ENCODE measurements around the gene PTP4A2.

Gene PTP4A2

DNA sequence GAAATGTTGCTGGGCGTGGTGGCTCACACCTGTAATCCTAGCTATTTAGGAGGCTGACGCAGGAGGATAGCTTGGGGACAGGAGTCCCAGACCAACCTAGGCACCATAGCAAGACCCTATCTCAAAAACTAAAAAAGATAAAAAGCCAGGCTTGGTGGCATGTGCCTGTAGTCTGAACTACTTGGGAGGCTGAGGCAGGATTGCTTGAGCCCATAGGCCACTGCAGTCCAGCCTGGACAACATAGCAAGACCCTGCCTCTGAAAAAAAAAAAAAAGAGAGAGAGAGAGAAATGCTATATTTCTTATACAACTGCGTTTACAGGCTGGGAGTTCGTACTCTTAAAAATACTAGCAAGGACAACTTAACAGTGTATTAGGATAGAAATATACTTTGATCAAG, 76.1 kb downstream of the PTP4A2 start:
- DNase-seq, result no peak

DNA sequence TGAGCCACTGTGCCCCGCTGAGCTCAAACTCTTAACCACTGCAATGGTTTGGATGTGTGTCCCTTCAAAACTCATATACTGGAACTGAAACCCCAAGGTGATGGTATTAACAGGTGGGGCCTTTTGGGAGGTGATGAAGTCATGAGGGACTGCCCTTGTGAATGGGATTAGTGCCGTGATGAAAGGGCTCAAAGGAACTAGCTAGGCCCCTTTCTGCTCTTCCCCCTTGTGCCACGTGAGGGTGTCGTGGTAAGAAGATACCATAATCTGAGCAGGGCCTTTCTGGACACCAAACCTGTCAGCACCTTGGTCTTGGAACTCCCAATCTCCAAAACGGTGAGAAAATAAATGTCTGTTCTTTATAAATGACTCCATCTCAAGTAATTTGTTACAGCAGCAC, 76.8 kb downstream of the PTP4A2 start:
- DNase-seq, result no peak

DNA sequence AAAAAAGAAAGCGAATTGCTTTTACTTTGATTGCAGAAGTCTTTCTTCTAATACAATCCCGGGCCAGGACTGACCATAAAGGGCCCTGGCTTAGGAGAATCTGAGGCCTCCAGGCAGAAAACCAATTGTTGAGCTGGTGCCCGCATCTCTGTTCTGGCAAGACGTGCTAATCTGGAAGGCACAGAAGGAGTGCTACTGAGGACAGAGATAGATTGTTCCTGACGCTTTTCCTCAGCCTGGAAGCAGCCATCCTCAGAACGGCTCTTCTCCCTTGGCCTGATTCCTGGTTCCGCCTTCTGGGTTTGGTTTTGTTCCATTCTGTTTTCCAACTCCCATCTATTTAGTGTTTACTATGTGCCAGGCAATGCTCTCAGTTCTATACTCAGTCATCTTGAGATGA, 77.6 kb downstream of the PTP4A2 start:
- peak in 1 of 51 donors; percentile 11 for DNase-seq

DNA sequence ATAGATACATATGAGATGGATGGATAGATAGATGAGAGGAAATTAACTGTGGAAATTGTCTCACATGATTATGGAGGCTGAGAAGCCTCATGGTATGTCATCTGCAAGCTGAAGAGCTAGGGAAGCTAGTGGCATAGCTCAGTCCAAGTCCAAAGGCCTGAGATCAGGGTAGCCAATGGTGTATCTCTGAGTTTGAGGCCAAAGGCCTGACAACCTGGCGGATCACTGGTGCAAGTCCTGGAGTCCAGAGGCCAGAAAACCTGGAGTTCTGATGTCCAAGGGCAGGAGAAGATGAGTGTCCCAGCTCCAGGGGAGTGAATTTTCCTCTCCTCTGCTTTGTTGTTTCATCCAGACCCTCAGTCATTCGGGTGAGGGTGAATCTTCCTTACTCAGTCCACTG, 78.4 kb downstream of the PTP4A2 start:
- DNase-seq, result no peak

DNA sequence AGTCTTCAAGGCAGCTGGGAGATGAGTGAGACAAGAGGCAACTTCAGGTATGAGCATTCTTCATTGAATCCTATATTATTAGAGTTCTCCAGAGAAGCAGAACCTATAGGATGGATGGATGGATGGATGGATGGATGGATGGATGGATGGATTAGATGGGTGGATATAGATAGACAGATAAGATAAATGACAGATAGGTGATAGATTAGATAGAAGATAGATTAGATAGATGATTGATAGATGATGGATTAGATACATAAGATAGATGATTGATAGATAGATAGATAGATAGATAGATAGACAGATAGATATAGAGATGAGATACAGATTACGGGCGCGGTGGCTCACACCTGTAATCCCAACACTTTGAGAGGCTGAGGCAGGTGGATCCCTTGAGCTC, 79.1 kb downstream of the PTP4A2 start:
- no peak for DNase-seq

DNA sequence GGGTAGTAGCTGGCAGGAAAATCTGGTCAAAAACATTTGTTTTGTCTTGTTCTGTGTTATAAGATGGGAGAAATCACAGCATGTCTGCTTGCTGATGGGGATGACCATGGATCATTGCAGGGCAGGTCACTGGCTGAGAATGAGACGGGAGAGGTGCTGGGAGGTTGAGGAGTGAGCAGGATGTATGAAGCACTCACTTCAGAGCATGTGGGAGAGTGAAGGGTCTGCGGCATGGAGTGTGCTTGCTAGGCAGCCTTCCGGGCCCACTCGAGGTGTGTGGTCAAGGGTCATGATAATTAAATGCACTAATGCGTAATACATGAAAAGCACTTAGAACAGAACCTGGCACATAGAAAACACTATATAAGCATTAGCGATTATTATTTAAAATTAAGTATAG, 80.3 kb downstream of the PTP4A2 start:
- DNase-seq, result no peak
